Left hindlimb (tissue), 1 donor: ENCODE data around the gene ARHGEF28.

Source experiments
- DNase-seq: peaks from one replicate; pipeline ENCODE4 v3.0.0-alpha.2; 2018

ARHGEF28 gene

DNA sequence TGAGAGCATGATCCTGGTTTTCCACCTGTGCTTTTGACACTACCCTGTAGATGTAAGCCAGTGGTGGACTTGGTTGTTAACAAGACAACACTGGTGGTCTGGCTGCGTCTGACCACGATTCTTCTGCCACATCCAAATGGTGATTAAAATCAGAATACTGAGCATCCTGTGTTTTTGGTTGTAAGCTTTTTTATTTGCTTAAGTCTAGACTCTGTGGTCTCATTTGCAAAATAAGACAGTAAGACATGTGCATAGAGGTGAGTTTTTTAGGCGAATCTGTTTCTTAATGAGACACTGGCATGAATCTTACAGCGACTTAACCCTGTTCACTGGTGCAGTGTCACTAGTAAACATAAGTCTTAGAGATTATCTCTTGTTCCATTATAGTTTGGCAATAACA lies 165.4 kb downstream of the ARHGEF28 start:
- no peak for DNase-seq

- peak; percentile 72 for DNase-seq
Observed at GRCh38 chr5:73792687-73793320, 166.8 kb downstream of the ARHGEF28 start.

- DNase-seq: no peak
Observed at GRCh38 chr5:73793911-73794310, 167.9 kb downstream of the ARHGEF28 start.

DNA sequence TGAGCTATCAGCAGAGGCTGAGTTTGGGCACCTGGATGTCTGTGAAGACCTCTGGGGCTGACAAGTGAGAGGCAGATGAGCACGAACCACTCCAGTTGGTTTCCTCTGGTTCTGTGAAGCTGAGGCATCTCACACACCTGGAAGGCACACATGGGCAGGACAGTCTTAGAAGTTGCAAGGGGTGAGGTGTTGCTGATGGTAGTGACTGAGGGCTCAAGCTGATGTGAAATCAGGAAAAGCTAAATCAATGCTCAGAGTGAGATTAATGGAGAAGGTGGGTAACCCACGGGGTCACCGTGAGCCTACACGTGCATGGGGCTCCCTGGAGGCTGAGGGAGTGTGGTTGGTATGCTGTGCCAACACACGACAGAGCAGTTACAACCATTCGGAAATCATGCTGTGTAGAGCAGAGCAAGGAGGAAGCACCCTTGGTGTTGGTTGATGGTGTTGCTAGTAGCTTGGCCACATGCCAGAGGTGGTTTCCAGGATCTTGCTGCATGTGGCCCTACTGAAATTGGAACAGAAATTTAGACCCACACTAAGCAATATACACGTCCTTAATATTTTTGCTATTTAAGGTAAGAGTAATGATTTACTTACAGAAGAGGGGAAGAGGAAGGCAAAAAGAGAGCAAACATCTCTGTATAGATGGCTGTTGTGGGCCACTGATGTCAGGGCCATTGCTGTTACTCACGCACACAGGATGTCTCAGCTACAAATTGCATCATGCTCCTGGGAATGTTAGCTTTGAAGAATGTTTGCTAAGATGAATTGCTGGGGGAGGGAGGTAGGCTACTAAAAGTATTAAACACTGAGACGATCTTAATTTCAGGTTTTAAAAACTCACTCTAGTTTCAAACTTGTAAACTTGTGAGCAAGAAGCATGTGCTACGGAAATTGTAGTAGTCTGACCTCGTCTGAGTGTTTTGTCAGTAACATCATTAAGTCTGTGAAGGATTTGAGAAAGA lies 170.5 kb downstream of the ARHGEF28 start:
- DNase-seq: no peak

DNA sequence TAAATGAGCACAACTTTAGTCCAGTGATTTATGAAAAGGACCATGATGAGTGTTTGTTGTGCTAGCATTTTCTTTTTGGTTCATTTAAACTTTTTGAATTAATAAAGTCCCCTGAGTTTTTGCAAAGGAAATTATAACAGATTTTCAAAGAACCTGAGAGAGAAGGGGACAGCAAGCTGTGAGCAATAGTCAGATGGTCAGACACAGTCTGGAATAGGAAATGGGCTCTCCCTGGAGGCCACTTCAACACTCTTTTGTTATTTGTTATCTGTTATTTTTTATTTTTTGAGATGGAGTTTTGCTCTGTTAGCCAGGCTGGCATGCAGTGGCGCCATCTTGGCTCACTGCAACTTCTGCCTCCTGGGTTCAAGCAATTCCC lies 171.1 kb downstream of the ARHGEF28 start:
- no peak for DNase-seq

DNA sequence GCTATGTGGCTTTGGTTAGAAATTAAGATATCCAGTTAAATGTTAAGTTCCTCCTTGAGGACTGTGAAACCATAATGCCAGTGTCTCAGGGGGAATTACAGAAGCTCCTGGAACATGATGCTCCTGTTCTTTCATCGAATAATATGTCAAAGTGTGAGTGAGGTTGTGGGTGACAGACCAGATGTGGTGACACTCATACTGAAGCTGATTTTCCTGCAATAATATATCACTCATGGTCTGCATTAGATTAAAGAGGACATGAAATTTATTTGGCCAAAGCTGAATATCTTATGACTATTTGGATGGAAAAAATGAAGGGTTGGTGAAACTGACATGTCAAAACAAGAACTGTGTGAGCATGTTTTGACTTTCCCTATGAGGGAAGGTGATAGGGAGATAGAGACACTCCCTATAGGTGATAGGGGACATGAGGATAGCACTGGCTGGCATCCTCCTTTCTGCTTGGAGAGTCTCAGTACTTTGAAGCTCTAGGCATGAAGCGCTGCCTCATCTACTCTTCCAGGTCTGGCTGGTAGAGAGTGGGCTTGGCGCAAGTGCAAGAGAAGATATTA lies 173.5 kb downstream of the ARHGEF28 start:
- no peak for DNase-seq

- no peak for DNase-seq
Observed at GRCh38 chr5:73801686-73802085, 175.7 kb downstream of the ARHGEF28 start.

DNA sequence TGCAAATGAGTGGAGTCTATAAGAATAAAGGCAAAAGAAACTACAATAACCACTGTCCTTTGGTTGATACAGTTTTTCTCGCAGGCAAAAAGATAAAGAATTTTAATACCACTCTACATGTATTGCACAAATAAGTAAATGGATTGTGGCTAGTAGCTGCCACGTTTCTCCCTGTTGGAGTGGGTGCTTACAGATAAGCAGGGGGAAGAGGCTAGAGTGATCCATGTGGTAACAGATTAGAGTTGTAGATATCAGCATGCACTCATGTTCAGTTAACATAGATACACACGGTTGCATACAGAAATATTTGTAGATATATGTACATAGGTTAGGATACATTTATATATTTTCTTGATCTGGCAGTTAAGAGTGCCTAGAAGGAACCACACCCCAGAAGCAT lies 179.5 kb downstream of the ARHGEF28 start:
- DNase-seq: no peak

DNA sequence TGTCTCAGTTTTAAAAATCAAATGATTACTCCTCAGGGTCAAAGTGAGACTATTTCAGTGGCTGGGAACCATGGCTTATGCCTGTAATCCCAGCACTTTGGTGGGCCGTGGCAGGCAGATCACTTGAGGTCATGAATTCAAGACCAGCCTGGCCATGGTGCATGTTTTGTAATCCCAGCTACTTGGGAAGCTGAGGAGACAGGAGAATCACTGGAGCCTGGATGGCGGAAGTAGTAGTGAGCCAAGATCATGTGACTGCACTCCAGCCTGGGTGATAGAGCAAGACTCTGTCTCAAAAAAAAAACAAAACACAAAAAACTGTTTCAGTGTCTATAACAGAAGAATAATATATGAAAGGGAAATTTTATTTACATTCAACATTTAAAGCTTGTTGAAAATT lies 182.9 kb downstream of the ARHGEF28 start:
- no peak for DNase-seq

DNA sequence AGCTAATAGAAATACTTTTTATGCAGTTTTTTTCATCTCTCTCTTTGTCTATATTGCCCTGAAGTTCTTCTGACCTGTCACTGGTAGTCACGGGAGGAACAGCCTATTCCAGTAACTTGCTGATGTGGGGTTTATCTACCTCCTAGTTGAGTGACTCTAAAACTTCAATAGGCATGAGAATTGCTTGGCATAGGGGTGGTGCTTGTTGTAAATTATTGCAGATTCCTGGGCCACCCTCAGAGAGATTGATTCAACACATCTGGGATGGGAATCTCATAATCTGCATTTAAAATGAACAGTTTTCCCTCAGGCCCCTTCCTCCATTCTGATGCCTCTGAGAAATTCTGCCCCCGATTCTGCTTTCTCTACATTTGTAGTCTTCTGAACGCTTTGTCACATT lies 184.4 kb downstream of the ARHGEF28 start:
- no peak for DNase-seq

GRCh38 chr5:73812457-73812856 lies 186.5 kb downstream of the ARHGEF28 start:
- DNase-seq: no peak

GRCh38 chr5:73812962-73813588 lies 187.1 kb downstream of the ARHGEF28 start:
- no peak for DNase-seq

GRCh38 chr5:73814233-73814846 lies 188.3 kb downstream of the ARHGEF28 start:
- DNase-seq: no peak

GRCh38 chr5:73815631-73816030 lies 189.6 kb downstream of the ARHGEF28 start:
- DNase-seq: no peak

GRCh38 chr5:73816656-73817420 lies 190.8 kb downstream of the ARHGEF28 start:
- DNase-seq: no peak

GRCh38 chr5:73818357-73818756 lies 192.4 kb downstream of the ARHGEF28 start:
- no peak for DNase-seq

DNA sequence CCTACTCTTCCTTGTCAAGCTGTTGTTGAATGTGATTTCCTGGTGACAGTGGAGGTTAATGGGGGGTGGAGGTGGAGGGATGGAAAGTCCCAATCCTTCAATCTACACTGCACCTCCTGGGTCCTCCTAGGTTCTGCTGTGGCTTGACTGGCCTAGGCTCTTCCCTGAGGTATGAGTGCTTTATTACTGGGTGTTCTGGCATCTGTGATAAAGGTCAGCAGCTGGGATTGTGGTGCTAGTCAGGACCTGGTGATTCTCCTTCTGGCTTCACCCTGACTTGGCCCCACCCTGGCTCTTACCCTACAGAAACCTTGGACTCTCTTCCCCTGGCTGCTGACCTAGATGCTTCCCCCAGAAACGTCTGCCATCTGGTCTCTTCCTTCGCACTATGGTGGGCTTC lies 194.3 kb downstream of the ARHGEF28 start:
- no peak for DNase-seq

- no peak for DNase-seq
Observed at GRCh38 chr5:73821003-73821402, 195.0 kb downstream of the ARHGEF28 start.

- DNase-seq: no peak
Observed at GRCh38 chr5:73822278-73822988, 196.4 kb downstream of the ARHGEF28 start.

- DNase-seq: no peak
Observed at GRCh38 chr5:73822989-73823339, 197.0 kb downstream of the ARHGEF28 start.

DNA sequence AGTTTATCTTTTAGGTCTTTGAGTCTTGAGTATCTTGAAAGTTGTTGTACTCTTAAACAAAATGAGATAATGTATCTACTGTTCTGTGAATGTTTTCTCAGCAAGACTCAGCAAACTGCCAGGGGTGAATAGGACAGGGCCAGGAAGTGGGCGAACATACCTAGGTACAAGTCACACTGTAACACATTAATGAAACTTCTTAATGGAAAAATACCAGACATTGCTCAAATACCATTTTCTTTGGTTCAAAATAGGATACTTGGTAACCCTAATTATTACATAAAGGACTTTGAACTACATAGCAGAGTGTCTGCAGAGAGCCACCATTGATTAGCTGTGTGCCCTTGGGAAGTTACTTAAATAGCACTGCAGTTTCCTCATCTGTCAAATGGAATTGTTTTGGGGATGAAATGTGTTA lies 197.5 kb downstream of the ARHGEF28 start:
- no peak for DNase-seq

GRCh38 chr5:73825199-73825598 lies 199.2 kb downstream of the ARHGEF28 start:
- DNase-seq: no peak
